Smooth muscle cell (in vitro differentiated cells): ENCODE results near the gene GRM7. TPM values are rescaled to one million over a fixed set of nuclear protein-coding genes. Genes with fewer than 3 reads are reported as not detected.

Experiments
- DNase-seq: peaks from one replicate; lab custom pipeline; 2025; ENCODE audit not compliant: unreplicated experiment; lab: John Stamatoyannopoulos, UW
- H2AFZ ChIP-seq: fragments of 200-600 bp; sonication (generic); 2 replicates; pipeline ENCODE4 v1.6.0; 2016; ENCODE audit warnings: antibody characterized with exemption, low read depth, mild to moderate bottlenecking
- H3F3A ChIP-seq: fragments of 200-600 bp; sonication (generic); 2 replicates; pipeline ENCODE4 v1.6.0; 2017; ENCODE audit warnings: antibody characterized with exemption, low read depth
- H3K27ac ChIP-seq: fragments of 200-600 bp; sonication (generic); 2 replicates; pipeline ENCODE4 v1.5.1; 2016; ENCODE audit warnings: low read depth, mild to moderate bottlenecking
- H3K27me3 ChIP-seq: fragments of 200-600 bp; sonication (generic); 2 replicates; pipeline ENCODE4 v1.6.1; 2016; ENCODE audit warnings: low read depth, mild to moderate bottlenecking
- H3K36me3 ChIP-seq: fragments of 200-600 bp; sonication (generic); 2 replicates; pipeline ENCODE4 v1.5.1; 2016; ENCODE audit warnings: low read depth
- H3K4me1 ChIP-seq: fragments of 200-600 bp; sonication (generic); 2 replicates; pipeline ENCODE4 v1.5.1; 2016; ENCODE audit warnings: low read depth
- H3K4me2 ChIP-seq: fragments of 200-600 bp; sonication (generic); 2 replicates; pipeline ENCODE4 v1.6.0; 2016; ENCODE audit warnings: mild to moderate bottlenecking
- H3K4me3 ChIP-seq: fragments of 200-600 bp; sonication (generic); 2 replicates; pipeline ENCODE4 v1.5.1; 2016; ENCODE audit warnings: mild to moderate bottlenecking
- H3K79me2 ChIP-seq: fragments of 200-600 bp; sonication (generic); 2 replicates; pipeline ENCODE4 v1.6.0; 2016; ENCODE audit warnings: low read depth, mild to moderate bottlenecking
- H3K9ac ChIP-seq: fragments of 200-600 bp; sonication (generic); 2 replicates; pipeline ENCODE4 v1.6.0; 2016; ENCODE audit warnings: low read depth
- H3K9me3 ChIP-seq: fragments of 200-600 bp; sonication (generic); replicated peaks from 2 replicates; pipeline ENCODE4 v1.5.1; 2016; ENCODE audit warnings: low read depth
- H4K20me1 ChIP-seq: fragments of 200-600 bp; sonication (generic); 2 replicates; pipeline ENCODE4 v1.6.0; 2016; ENCODE audit warnings: low read depth
- CTCF ChIP-seq: fragments of 200-600 bp; sonication (generic); IDR thresholded peaks from 2 replicates; pipeline ENCODE4 v1.5.1; 2017; ENCODE audit warnings: borderline replicate concordance, mild to moderate bottlenecking, antibody characterized with exemption; ENCODE audit not compliant: insufficient read depth, poor library complexity, severe bottlenecking
- WGBS: methylation state at CpG from one replicate; pipeline ENCODE4 v1.1.7; 2016; ENCODE audit warnings: low lambda C conversion rate; 5-methylcytosine and 5-hydroxymethylcytosine counted together
- polyA plus RNA-seq: library from polyadenylated mRNA; unstranded; fragments of >200 nt; fragmentation: Nextera tagmentation; extraction: Ambion mirVana; gene quantifications from 2 replicates; pipeline ENCODE4 v1.2.1, GENCODE V29; 2016
- total RNA-seq: library from RNA; depleted of rRNA; stranded (reverse); fragments of >200 nt; gene quantifications from 2 replicates; pipeline ENCODE4 v1.2.3, GENCODE V29; 2014

GRM7 gene
- total and polyA plus RNA-seq, 2 experiments from 2014 or later: not detected

- no peaks in the 10 kb centered on the region for H4K20me1 ChIP-seq
- no peaks in the 10 kb centered on the region for H3K4me1 ChIP-seq
- H3K4me2 ChIP-seq: no peak overlapping the region
- H3K27ac ChIP-seq: no peak overlapping the region
- no peaks in the 10 kb centered on the region for H3K27me3 ChIP-seq
- no peaks in the 10 kb centered on the region for H3F3A ChIP-seq
- H3K4me3 ChIP-seq: no peak overlapping the region
- no peak for TF ChIP-seq CTCF
- H3K9ac ChIP-seq: no peak overlapping the region
- no peak overlapping the region for H2AFZ ChIP-seq
- 95% methylated on average over 4 of the region's 4 CpGs for WGBS
- H3K36me3 ChIP-seq: no peaks in the 10 kb centered on the region
- no peaks in the 10 kb centered on the region for H3K79me2 ChIP-seq
- DNase-seq: no peak
- no peaks in the 10 kb centered on the region for H3K9me3 ChIP-seq
Observed at GRCh38 chr3:7280318-7280717, 419.4 kb downstream of the GRM7 start.

GRCh38 chr3:7282988-7283387 is 422.1 kb downstream of the GRM7 start:
- Histone ChIP-seq H4K20me1 (no peaks in the 10 kb centered on the region), H3F3A (no peaks in the 10 kb centered on the region), H3K27ac (no peak overlapping the region), H3K4me1 (no peaks in the 10 kb centered on the region), H3K4me2 (no peak overlapping the region), H3K9me3 (no peaks in the 10 kb centered on the region), H3K36me3 (no peaks in the 10 kb centered on the region), H3K27me3 (no peaks in the 10 kb centered on the region), H2AFZ (no peak overlapping the region), H3K9ac (no peak overlapping the region), H3K79me2 (no peaks in the 10 kb centered on the region), H3K4me3 (no peak overlapping the region)
- no peak for TF ChIP-seq CTCF
- no peak for DNase-seq
- WGBS: 44% methylated on average over 4 of the region's 4 CpGs

GRCh38 chr3:7285505-7285904 is 424.6 kb downstream of the GRM7 start:
- Histone ChIP-seq H3K36me3 (no peaks in the 10 kb centered on the region), H3F3A (no peaks in the 10 kb centered on the region), H3K4me3 (no peak overlapping the region), H3K79me2 (no peaks in the 10 kb centered on the region), H4K20me1 (no peaks in the 10 kb centered on the region), H3K4me1 (no peaks in the 10 kb centered on the region), H3K4me2 (no peak overlapping the region), H2AFZ (no peak overlapping the region), H3K9ac (no peak overlapping the region), H3K27ac (no peak overlapping the region), H3K27me3 (no peaks in the 10 kb centered on the region), H3K9me3 (no peaks in the 10 kb centered on the region)
- WGBS: 81% methylated on average over 3 of the region's 3 CpGs
- no peak for DNase-seq
- TF ChIP-seq CTCF: no peak

GRCh38 chr3:7288133-7288532 is 427.2 kb downstream of the GRM7 start:
- no peak for TF ChIP-seq CTCF
- no peaks in the 10 kb centered on the region for H3K9me3 ChIP-seq
- no peaks in the 10 kb centered on the region for H3K27me3 ChIP-seq
- H3K4me3 ChIP-seq: no peak overlapping the region
- DNase-seq: no peak
- no peak overlapping the region for H3K4me2 ChIP-seq
- H3K27ac ChIP-seq: no peak overlapping the region
- no peak overlapping the region for H2AFZ ChIP-seq
- H3K4me1 ChIP-seq: no peaks in the 10 kb centered on the region
- H4K20me1 ChIP-seq: no peaks in the 10 kb centered on the region
- H3K9ac ChIP-seq: no peak overlapping the region
- H3K79me2 ChIP-seq: no peaks in the 10 kb centered on the region
- H3F3A ChIP-seq: no peaks in the 10 kb centered on the region
- H3K36me3 ChIP-seq: no peaks in the 10 kb centered on the region
- WGBS: 70% methylated on average over 3 of the region's 3 CpGs
